ENCODE results near the gene ARMC6.
"Not testable (repeated sequence)": the region's sequence is repeated elsewhere in the genome, so short reads cannot be mapped to it uniquely, and the experiment has no call there.

Gene ARMC6

DNA sequence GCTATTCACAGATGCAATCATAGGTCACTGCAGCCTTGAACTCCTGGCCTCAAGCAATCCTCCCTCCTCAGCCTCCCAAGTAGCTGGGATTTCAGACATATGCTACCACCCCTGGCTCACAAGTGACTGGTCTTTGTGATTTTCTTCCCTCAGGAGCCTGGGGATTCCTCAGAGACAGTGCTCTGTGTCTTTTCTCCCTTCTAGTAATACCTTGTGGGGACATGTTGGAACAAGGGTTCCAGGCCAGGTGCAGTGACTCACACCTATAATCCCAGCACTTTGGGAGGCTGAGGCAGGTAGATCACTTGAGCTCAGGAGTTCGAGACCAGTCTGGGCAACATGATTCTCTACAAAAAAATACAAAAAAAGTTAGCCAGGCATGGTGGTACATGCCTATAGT is 10.0 kb upstream of the ARMC6 start:
- not testable (repeated sequence) for DNase-seq

DNA sequence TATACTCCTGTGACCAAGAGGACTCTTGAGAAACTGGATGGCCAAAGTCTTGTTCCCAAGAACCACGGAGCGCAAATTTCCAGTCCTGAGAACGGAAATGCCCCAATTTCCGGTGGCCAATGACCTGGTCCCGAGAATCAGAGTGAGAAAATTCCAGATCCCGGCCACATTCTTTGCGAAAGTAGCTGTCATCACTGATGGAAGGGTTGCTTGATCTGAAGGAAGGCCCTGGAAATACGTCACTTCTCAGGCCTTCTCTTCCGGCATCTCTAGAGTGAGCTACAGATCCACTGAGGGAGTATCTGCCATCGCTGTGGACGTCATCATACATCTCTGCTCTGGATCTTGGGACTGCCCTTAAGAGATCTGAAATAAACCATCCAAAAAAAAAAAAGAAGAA is 7.5 kb upstream of the ARMC6 start:
- DNase-seq, result no peak

DNA sequence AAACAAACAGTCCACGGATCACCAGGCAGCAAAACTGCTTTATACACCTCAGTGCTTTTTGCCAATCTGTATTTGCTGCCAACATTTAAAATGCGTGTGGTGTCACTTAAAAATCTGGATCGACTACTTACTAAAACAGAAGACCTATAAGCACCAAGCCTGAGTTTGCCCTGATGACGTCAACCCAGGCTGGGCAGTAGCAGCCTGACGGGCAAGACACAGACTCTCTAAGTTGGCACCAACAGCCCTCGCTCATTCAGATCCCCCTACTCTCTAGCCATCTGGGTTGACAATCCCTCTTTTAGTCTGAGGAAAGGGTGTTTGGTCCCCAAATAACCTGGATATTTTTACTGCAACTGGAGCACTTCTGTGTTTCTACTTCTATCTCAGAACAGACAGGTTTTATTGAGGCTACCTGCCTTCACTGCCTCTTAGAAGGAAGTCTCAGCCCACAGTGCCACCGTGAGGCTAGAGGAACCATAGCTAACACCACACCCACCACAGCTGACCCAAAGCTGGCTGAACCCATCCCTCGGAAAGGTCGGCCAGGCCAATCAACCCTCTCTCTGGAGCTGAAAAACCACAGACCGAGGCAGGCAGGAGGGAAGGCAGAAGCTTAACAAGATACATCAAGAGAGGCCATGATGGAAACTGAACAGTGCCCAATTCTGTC is 7.0 kb upstream of the ARMC6 start:
- DNase-seq, result no peak

DNA sequence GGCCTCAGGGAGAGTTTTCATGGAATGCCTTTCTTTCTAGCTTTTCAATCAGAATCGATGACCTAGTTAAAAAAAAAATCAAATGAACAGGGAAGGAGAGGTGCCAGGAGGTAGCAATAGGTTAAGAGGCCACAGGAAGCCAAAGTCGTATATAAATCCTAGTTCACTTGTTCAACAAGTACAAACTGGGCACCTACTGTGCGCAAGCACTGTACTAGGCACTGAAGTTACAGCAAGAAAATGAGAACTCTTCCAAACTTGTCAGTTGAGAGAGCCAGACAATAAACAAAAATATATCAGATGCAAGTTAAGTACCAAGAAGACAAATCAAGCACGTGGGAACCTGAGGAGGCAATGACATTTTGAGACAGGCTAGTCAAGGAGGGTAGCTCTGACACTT is 6.2 kb upstream of the ARMC6 start:
- no peak for DNase-seq

DNA sequence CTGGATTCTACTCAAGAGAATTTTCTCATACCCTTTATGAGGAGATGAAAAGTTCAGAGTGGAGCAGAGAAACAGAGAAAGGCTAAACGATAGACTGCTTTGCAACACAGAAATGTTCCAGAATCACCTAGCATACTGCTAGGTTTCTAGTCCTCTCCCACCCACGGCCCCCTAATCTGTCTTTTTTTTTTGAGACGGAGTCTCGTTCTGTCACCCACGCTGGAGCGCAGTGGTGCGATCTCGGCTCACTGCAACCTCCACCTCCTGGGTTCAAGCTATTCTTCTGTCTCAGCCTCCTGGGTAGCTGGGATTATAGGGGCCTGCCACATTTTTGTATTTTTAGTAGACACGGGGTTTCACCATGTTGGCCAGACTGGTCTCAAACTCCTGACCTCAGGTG is 4.9 kb upstream of the ARMC6 start:
- DNase-seq, result no peak

DNA sequence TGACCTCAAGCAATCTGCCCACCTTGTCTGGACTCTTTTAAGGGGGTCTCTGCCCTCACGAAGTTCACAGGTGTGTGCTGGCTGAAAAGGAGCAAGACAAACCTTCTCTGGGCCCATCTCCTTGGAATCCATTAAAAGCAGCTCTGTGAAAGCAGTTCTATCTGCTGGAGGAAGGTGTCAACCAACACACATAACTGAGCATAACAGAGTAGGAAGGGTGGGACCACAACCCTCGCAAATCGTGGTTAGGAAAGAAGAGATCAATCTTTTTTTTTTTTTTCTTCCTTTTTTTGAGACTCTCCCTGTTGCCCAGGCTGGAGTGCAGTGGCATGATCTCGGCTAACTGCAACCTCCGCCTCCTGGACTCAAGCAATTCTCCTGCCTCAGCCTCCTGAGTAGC is 1.5 kb upstream of the ARMC6 start:
- no peak for DNase-seq

DNA sequence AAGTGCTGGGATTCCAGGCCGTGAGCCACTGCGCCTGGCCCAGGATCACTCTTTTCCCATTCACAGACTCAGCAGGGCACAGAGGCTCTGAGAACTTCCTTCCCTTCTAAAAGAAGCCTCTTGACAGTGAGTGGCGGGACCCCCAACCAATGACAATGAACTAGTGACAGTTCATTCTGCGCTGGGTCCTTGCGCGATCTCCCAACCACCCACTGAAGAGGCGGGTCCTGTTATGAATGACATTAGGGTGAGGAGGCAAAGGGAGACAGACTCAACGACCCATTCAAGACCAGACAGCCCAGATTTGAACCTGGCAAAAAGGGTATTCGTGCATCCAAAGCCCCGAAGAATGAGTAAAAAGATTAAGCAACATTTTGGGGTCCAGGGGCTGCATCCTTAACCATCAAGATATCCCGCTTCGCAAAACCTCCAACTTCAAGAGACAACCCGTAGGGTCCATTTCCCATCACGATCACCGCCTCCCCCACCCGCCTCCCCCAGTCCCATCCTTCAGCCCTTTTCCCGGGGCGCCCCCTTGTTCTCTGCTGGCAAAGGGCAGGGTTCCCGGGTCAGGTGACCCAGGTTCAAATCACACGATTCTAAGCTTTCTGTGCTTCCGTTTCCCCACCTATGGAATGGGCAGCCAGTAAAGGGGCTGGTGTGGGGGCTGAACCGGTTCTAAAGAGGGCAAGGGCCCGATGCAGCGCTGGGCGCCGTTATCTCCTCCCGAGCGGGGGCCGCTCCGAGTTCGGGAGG is 805 bp upstream of the ARMC6 start:
- peak; percentile 94 for DNase-seq

DNA sequence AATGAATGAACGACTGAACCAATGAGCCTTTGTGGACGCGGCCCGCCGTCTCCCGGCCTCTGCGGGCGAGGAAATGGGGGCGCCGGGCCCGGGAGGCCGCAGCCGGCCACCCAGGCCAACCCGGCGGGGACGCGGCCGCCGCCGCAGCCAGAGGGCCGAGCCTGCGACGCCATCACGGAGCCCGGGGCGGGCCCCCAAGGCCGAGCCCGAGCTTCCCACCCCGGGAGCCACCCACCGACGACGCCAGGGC is 302 bp upstream of the ARMC6 start:
- DNase-seq, result no peak

DNA sequence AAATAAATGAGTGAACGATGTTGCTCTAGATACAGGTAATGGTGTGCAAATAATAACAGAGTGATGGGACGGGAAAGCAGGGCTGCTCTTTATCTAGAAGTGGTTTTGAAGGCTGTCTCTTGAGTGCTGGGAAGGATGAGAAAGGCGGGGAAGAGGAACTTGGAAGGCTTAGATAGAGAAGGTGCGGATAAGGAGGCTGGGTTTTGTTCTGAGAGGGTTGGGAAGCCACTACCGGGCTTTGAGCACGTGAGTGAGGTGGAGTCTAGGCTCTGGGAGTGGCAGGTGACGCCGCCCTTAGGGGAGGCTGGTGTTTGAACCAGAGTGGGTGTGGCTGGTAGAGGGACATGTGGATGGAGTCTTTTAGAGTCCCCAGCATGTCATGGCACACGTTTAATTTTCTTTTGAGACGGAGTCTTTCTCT is 811 bp downstream of the ARMC6 start:
- DNase-seq, result peak; percentile 62

DNA sequence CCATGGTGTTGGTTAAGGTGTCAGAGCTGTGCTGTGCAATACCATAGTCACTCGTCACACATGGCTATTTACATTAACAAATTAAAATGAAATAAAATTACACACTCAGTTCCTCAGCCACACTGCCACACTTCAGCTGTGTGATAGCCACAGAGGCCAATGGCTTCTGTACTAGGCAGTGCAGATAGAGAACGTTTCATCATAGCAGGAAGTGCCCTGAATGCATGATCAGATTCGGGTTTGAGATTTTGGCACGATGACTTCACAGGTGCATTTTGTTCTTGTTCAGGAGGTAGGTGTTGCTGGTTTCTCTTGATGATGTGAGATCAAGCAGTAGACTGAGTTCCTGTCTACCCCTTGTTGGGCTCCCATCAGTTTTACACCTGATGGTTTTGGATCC is 6.5 kb downstream of the ARMC6 start:
- DNase-seq, result no peak

DNA sequence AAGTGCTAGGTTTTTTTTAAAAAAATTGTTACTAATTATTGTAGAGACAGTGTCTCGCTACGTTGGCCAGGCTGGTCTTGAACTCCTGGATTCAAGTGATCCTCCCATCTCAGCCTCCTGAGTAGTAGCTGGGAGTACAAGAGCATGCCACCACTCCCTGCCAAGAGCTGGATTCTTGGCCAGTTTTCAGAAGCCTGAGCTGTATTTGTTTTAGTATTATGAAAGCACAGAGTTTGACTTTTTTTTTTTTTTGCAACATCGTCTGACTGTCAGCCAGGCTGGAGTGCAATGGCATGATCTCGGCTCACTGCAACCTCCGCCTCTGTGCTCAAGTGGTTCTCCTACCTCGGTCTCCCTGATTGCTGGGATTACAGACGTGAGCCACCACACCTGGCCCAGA is 7.0 kb downstream of the ARMC6 start:
- DNase-seq, result no peak

DNA sequence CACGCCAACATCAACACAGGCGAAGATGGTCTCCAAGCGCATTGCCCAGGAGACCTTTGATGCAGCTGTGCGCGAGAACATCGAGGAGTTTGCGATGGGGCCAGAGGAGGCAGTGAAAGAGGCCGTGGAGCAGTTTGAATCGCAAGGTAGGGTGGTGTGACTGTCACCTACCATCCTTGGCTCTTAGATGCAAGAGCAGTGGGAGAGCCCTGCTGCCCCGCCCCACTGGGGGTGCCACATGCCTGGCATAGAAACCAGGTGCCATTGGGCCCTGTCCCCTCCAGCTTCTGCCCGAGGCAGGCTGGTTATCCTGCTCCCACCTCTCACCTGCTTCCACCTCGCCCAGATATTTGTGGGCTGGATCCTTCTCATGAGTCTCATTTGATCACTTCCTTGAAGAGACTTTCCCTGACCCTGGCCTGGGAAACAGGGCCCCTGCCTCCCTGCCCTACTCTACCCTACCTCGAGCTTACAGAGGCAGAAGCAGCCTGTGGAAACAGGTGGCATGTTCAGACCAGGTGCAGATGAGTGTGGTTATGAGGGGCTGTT is 9.4 kb downstream of the ARMC6 start:
- DNase-seq, result no peak

DNA sequence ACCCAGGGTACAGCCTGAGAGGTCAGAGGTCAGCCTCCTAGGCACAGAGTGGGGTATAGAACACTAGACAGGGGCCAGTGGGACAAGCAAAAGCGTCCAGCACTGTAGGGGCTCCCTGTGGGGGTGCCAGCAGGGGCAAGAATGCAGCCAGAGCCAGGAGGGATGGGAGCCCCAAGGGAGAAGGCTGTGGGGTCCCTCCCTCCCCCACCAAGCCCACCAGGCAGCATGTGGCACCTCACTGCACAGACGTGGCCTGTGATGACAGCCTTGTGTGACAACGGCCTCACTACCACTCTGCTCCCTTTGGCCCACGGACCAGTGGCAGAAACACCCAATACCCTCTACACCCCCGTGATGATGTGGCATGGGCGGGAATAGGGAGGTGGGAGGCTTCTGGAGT is 10.1 kb downstream of the ARMC6 start:
- DNase-seq, result no peak

DNA sequence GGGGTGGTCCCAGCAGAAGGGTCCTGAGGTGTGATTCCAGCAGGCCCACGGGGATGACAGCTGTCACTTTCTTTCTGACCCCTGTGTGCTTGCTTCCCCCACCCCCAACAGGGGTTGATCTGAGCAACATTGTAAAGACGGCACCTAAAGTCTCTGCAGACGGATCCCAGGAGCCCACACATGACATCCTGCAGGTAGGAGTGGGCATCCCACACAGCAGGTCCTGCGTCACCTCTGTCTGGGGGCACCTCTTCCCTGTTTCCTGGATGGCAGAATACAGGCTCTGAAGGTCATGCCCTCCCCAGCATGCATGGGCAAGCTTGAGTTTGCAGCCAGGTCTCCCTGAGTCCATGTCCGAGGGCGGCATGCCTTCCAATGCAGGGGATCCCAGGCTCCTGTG is 10.5 kb downstream of the ARMC6 start:
- no peak for DNase-seq

DNA sequence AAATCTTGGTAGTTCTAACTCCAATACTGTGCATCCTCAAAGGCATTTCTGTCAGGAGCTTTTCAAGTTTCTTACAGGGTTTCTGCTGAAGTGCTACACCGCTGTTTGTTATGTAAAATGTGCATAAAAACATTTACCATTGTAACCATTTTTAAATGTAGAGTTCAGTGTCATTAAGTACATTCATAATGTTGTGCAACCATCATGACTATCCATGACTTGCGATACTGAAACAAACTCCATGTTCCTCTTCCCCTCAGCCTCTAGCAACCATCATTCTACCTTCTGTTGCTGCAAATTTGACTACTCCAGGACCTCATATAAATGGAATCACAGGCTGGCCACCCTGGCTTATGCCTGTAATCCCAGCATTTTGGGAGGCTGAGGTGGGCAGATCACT is 16.0 kb downstream of the ARMC6 start:
- DNase-seq, result no peak

DNA sequence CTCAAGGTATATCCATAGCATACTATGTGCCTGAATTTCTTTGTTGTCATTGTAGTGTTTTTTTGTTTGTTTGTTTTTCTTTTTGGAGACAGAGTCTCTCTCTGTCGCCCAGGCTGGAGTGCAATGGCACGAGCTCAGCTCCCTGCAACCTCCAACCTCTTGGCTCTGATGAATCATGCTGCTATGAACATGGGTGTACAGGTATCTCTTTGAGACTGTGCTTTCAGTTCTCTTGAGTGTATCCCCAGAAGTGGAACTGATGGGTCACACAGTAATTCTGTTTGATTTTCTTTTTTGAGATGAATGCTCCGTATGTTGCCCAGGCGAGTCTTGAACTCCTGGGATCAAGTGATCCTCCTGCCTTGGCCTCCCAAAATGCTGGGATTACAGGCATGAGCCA is 16.7 kb downstream of the ARMC6 start:
- no peak for DNase-seq

DNA sequence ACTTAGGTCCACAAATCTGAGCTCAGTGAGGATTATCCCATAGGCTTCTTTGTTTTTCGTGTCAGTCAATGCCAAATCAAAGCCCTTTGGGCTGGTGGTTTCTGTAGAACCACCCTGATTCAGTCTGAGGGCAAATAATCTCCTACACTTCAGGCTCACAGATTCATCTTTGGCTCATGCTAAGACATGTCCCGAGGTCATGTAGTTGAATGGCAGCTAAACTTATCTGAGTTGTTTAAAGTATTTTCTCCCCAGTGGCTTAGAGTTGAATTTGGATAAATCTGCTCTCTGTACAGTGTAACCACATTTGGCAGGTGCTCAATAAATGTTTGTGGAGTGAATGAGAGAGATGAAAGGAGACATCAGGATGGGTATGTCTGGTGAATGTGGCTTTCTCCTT is 17.3 kb downstream of the ARMC6 start:
- DNase-seq, result no peak

DNA sequence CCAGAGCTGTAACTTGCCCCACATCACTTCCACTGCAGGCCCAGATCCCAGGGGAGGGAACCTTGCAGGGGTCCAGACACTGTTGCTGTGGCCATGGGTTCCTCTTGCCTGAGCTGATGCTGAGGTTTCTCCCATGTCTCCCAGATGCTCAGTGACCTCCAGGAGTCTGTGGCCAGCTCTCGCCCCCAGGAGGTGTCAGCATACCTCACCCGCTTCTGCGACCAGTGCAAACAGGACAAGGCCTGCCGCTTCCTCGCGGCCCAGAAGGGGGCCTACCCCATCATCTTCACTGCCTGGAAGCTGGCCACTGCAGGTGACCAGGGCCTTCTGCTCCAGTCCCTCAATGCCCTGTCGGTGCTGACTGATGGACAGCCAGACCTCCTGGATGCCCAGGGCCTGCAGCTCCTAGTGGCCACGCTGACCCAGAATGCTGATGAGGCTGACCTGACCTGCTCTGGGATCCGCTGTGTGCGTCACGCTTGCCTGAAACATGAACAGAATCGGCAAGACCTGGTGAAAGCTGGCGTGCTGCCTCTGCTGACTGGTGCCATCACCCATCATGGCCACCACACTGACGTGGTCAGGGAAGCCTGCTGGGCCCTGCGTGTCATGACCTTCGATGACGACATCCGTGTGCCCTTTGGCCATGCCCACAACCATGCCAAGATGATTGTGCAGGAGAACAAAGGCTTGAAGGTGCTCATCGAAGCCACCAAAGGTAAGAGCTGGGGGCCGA is 18.2 kb downstream of the ARMC6 start:
- DNase-seq, result no peak

DNA sequence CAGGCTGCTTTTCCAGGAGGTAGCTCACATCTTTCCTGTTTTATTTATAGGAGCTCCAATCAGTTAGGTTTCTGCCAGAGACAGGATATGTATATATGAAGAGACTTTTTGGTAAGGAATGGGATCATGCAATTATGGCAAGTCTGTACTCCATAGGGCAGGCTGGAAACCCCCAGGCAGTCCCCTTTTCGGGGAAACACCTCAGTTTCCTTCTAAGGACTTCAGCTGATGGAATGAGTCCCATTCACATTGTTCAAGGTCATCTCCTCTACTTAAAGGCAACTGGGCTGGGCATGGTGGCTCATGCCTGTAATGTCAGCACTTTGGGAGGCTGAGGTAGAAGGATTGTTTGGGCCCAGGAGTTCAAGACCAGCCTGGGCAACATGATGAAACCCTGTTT is 19.5 kb downstream of the ARMC6 start:
- DNase-seq, result no peak

DNA sequence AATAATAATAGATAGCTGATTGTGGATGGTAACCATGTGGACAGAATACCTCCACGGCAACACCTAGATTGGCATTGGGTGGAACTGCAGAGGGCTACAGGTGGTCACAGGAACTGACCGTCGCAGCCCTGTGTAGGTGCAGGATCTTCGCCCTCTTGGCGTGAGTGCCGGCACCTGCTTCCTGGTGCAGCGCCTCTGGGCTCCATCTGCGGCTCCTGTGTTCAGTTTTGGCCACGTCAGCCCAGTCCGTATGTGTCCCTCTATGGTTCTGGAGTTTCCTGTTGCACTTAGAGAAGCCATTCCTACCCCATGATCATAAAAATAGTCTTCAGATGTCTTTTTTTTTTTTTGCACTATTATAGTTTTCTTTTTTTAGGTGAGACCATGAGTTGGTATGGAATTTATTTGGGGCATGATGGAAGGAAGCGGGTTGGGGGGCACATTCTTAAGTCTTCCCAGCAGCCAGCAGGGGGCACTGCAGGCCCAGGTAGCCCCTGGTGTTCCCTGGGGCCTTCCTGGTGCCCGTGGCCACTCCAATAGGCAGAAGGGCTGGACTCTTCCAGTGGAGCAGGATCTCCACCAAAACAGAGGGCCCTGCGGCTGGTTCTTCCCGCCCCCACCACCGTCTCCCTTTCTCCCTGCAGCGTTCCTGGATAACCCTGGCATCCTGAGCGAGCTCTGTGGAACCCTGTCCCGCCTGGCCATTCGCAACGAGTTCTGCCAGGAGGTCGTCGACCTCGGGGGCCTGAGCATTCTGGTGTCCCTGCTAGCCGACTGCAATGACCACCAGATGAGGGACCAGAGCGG is 20.3 kb downstream of the ARMC6 start:
- no peak for DNase-seq

DNA sequence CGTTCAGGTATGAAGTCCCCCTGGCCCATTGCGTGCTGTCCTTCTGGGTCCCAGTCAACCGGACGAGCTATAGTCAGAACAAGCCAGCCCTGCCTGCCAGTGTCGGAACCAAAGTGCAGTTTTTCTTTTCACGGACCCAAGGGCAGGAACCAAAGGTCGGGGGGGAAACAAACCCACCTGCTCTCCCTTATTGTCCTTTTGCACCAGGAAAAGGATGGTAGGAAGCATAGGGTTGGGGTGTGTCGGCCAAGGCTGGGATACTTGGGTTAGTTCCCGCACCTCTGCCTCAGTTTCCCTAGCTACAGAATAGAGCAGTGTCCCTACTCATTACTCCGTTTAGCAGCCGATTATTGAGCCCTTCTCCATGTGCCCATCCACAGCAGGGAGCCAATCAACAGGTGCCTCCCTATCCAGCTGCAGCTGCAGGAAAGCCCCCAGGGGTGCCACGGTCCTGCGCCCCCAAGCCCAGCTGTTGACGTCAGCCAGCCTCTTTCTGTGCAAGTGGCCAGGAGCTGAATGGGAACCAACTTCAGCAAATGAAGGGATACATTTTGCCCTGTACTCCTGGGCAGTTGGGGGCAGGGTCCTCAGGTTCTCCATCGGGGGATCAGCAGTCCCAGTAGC is 21.0 kb downstream of the ARMC6 start:
- no peak for DNase-seq

DNA sequence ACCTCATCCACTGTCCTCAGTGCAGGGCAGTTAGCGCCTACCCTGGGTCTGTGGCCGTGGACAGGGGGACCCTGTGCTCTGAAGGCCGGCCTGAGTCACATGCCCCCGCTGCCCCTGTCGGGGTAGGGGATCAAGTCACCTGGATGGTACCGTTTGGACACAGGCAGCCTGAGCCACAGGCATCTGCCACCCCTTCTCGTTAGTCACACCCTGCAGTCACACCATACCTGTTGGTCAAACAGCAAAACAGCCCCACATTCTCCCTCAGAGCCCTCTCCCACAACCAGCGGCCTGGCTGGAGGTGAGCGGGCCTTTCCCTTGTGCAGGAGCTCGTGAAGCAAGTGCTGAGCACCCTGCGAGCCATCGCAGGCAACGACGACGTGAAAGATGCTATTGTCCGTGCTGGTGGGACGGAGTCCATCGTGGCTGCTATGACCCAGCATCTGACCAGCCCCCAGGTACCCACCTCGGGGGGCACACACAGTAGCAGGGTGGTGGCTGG is 21.6 kb downstream of the ARMC6 start:
- no peak for DNase-seq

DNA sequence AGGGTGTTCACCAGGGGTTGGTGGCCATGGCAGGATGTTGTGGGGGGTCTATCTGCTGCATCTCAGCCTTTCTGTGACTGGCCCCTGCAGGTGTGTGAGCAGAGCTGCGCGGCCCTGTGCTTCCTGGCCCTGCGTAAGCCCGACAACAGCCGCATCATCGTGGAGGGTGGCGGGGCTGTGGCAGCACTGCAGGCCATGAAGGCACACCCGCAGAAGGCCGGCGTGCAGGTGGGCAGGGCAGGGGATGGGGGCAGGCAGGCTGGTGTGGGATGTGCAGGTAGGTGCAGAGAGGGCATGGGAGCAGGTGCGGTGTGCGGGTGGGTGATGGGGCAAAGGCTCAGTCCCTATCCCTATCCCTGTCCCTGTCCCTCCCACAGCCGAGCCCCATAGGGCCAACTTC is 22.3 kb downstream of the ARMC6 start:
- DNase-seq, result no peak
